Smooth muscle cell (in vitro differentiated cells): Measurements from ENCODE around the gene FXYD7. TPM values are rescaled to one million over a fixed set of nuclear protein-coding genes. Genes with fewer than 3 reads are reported as not detected.

Experiments used
- DNase-seq: peaks from one replicate; lab custom pipeline; 2025; ENCODE audit not compliant: unreplicated experiment; lab: John Stamatoyannopoulos, UW
- H2AFZ ChIP-seq: fragments of 200-600 bp; sonication (generic); 2 replicates; pipeline ENCODE4 v1.6.0; 2016; ENCODE audit warnings: antibody characterized with exemption, low read depth, mild to moderate bottlenecking
- H3F3A ChIP-seq: fragments of 200-600 bp; sonication (generic); 2 replicates; pipeline ENCODE4 v1.6.0; 2017; ENCODE audit warnings: antibody characterized with exemption, low read depth
- H3K27ac ChIP-seq: fragments of 200-600 bp; sonication (generic); 2 replicates; pipeline ENCODE4 v1.5.1; 2016; ENCODE audit warnings: low read depth, mild to moderate bottlenecking
- H3K27me3 ChIP-seq: fragments of 200-600 bp; sonication (generic); 2 replicates; pipeline ENCODE4 v1.6.1; 2016; ENCODE audit warnings: low read depth, mild to moderate bottlenecking
- H3K36me3 ChIP-seq: fragments of 200-600 bp; sonication (generic); 2 replicates; pipeline ENCODE4 v1.5.1; 2016; ENCODE audit warnings: low read depth
- H3K4me1 ChIP-seq: fragments of 200-600 bp; sonication (generic); 2 replicates; pipeline ENCODE4 v1.5.1; 2016; ENCODE audit warnings: low read depth
- H3K4me2 ChIP-seq: fragments of 200-600 bp; sonication (generic); 2 replicates; pipeline ENCODE4 v1.6.0; 2016; ENCODE audit warnings: mild to moderate bottlenecking
- H3K4me3 ChIP-seq: fragments of 200-600 bp; sonication (generic); 2 replicates; pipeline ENCODE4 v1.5.1; 2016; ENCODE audit warnings: mild to moderate bottlenecking
- H3K79me2 ChIP-seq: fragments of 200-600 bp; sonication (generic); 2 replicates; pipeline ENCODE4 v1.6.0; 2016; ENCODE audit warnings: low read depth, mild to moderate bottlenecking
- H3K9ac ChIP-seq: fragments of 200-600 bp; sonication (generic); 2 replicates; pipeline ENCODE4 v1.6.0; 2016; ENCODE audit warnings: low read depth
- H3K9me3 ChIP-seq: fragments of 200-600 bp; sonication (generic); replicated peaks from 2 replicates; pipeline ENCODE4 v1.5.1; 2016; ENCODE audit warnings: low read depth
- H4K20me1 ChIP-seq: fragments of 200-600 bp; sonication (generic); 2 replicates; pipeline ENCODE4 v1.6.0; 2016; ENCODE audit warnings: low read depth
- CTCF ChIP-seq: fragments of 200-600 bp; sonication (generic); IDR thresholded peaks from 2 replicates; pipeline ENCODE4 v1.5.1; 2017; ENCODE audit warnings: borderline replicate concordance, mild to moderate bottlenecking, antibody characterized with exemption; ENCODE audit not compliant: insufficient read depth, poor library complexity, severe bottlenecking
- WGBS: methylation state at CpG from one replicate; pipeline ENCODE4 v1.1.7; 2016; ENCODE audit warnings: low lambda C conversion rate; 5-methylcytosine and 5-hydroxymethylcytosine counted together
- polyA plus RNA-seq: library from polyadenylated mRNA; unstranded; fragments of >200 nt; fragmentation: Nextera tagmentation; extraction: Ambion mirVana; gene quantifications from 2 replicates; pipeline ENCODE4 v1.2.1, GENCODE V29; 2016
- total RNA-seq: library from RNA; depleted of rRNA; stranded (reverse); fragments of >200 nt; gene quantifications from 2 replicates; pipeline ENCODE4 v1.2.3, GENCODE V29; 2014

The FXYD7 gene
- total and polyA plus RNA-seq, 2 experiments from 2014 or later, result not detected

GRCh38 chr19:35119578-35120155 is 23.4 kb upstream of the FXYD7 start:
- H3K27ac ChIP-seq, result no peak overlapping the region

GRCh38 chr19:35120492-35120891 is 22.6 kb upstream of the FXYD7 start:
- Histone ChIP-seq H3K4me1 (peaks cover 10% of the 10 kb centered on the region), H4K20me1 (no peaks in the 10 kb centered on the region), H3F3A (no peaks in the 10 kb centered on the region), H2AFZ (no peak overlapping the region), H3K27ac (no peak overlapping the region), H3K79me2 (no peaks in the 10 kb centered on the region), H3K27me3 (no peaks in the 10 kb centered on the region), H3K9me3 (no peaks in the 10 kb centered on the region), H3K36me3 (no peaks in the 10 kb centered on the region), H3K9ac (no peak overlapping the region), H3K4me2 (no peak overlapping the region), H3K4me3 (no peak overlapping the region)
- 72% methylated on average over 7 of the region's 7 CpGs for WGBS
- TF ChIP-seq CTCF, result no peak
- DNase-seq, result no peak

More at GRCh38 chr19:35119578-35120155, 23.4 kb upstream of the FXYD7 start:
- Histone ChIP-seq H3K4me1 (peaks cover 17% of the 10 kb centered on the region), H3F3A (no peaks in the 10 kb centered on the region), H3K9me3 (no peaks in the 10 kb centered on the region), H3K36me3 (no peaks in the 10 kb centered on the region), H3K79me2 (no peaks in the 10 kb centered on the region), H3K4me2 (no peak overlapping the region), H3K9ac (no peak overlapping the region), H2AFZ (no peak overlapping the region), H3K27me3 (no peaks in the 10 kb centered on the region), H3K4me3 (no peak overlapping the region), H4K20me1 (no peaks in the 10 kb centered on the region)
- no peak for DNase-seq
- TF ChIP-seq CTCF, result no peak
- 94% methylated on average over 9 of the region's 9 CpGs for WGBS

GRCh38 chr19:35120898-35121297 is 22.2 kb upstream of the FXYD7 start:
- Histone ChIP-seq H3K4me2 (no peak overlapping the region), H3K27ac (no peak overlapping the region), H3F3A (no peaks in the 10 kb centered on the region), H3K79me2 (no peaks in the 10 kb centered on the region), H3K9ac (no peak overlapping the region), H3K4me1 (peaks cover 10% of the 10 kb centered on the region), H3K27me3 (no peaks in the 10 kb centered on the region), H2AFZ (no peak overlapping the region), H4K20me1 (no peaks in the 10 kb centered on the region), H3K36me3 (no peaks in the 10 kb centered on the region), H3K9me3 (no peaks in the 10 kb centered on the region), H3K4me3 (no peak overlapping the region)
- 92% methylated on average over 7 of the region's 7 CpGs for WGBS
- TF ChIP-seq CTCF, result no peak
- no peak for DNase-seq

GRCh38 chr19:35122687-35123551 is 20.1 kb upstream of the FXYD7 start:
- Histone ChIP-seq H3K9me3 (no peaks in the 10 kb centered on the region), H3K27ac (no peak overlapping the region), H2AFZ (no peak overlapping the region), H3K79me2 (no peaks in the 10 kb centered on the region), H3K4me2 (no peak overlapping the region), H3K36me3 (no peaks in the 10 kb centered on the region), H3K9ac (no peak overlapping the region), H3K4me1 (peaks cover 10% of the 10 kb centered on the region), H3F3A (no peaks in the 10 kb centered on the region), H3K4me3 (no peak overlapping the region), H4K20me1 (no peaks in the 10 kb centered on the region), H3K27me3 (no peaks in the 10 kb centered on the region)
- no peak for DNase-seq
- WGBS, result 82% methylated on average over 17 of the region's 19 CpGs
- TF ChIP-seq CTCF, result no peak
